Measurements from ENCODE around the gene DCTN4.

GRCh38 chr5:150703762-150704161 is 55.1 kb downstream of the DCTN4 start:
- no peak for TF ChIP-seq CTCF (conservative IDR thresholded peaks at IDR 0.05; ENCODE audit: low read depth, low read length)
- TF ChIP-seq, protein P1, sequence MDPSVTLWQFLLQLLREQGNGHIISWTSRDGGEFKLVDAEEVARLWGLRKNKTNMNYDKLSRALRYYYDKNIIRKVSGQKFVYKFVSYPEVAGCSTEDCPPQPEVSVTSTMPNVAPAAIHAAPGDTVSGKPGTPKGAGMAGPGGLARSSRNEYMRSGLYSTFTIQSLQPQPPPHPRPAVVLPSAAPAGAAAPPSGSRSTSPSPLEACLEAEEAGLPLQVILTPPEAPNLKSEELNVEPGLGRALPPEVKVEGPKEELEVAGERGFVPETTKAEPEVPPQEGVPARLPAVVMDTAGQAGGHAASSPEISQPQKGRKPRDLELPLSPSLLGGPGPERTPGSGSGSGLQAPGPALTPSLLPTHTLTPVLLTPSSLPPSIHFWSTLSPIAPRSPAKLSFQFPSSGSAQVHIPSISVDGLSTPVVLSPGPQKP (IDR thresholded peaks at IDR 0.05; ENCODE audit: borderline replicate concordance, low read depth, low read length) = no peak
- TF ChIP-seq POLR2A (IDR thresholded peaks at IDR 0.05; ENCODE audit: low read depth, low read length) = no peak
- no peak for TF ChIP-seq MAFK (IDR thresholded peaks at IDR 0.05; ENCODE audit: low read depth, low read length)
- no peak for TF ChIP-seq NFE2L2 (IDR thresholded peaks at IDR 0.05; ENCODE audit: low read depth, low read length)
- no peak for TF ChIP-seq RFX5 (IDR thresholded peaks at IDR 0.05; ENCODE audit: low read depth, low read length)
- TF ChIP-seq CEBPB (IDR thresholded peaks at IDR 0.05; ENCODE audit: low read depth, low read length) = peak; percentile 71

All from IMR-90 (cell line).